ENCODE measurements around the gene CDH4. TPM values are rescaled to one million over a fixed set of nuclear protein-coding genes. Genes with fewer than 3 reads are reported as not detected.

Gene CDH4
- total and polyA plus RNA-seq, 10 donors: 0.30 to 20.1 (median 7.7) TPM

- H3K9me3 ChIP-seq: peaks cover 0 to 25% (median 0%) of the 10 kb centered on the region in 8 donors
- no peak overlapping the region for H3K27ac ChIP-seq
- intact Hi-C loops (cut with DNase I; ENCODE audit: low total_unique reads): no loop called here
- TF ChIP-seq POLR2A (IDR thresholded peaks at IDR 0.05) (no peak), CTCF (IDR thresholded peaks at IDR 0.05 in 8 of 11, conservative IDR thresholded peaks at IDR 0.05 in 3 of 11) (no peak), POLR2AphosphoS5 (IDR thresholded peaks at IDR 0.05) (no peak)
- no peak overlapping the region for H3K4me3 ChIP-seq
- no peak for DNase-seq
- H3K4me1 ChIP-seq: peaks cover 0 to 10% (median 1%) of the 10 kb centered on the region in 6 donors
- no peaks in the 10 kb centered on the region for H3K36me3 ChIP-seq
- no peaks in the 10 kb centered on the region for H3K27me3 ChIP-seq (replicated peaks in 1 of 7)
- WGBS, 5 donors: 67 to 81% (median 72%) methylated on average over 12 of the region's 12 CpGs
Observed at GRCh38 chr20:61643656-61644377, 391.8 kb downstream of the CDH4 start.

GRCh38 chr20:61644378-61645076, 392.5 kb downstream of the CDH4 start:
- no peaks in the 10 kb centered on the region for H3K27me3 ChIP-seq (replicated peaks in 1 of 7)
- no peak for DNase-seq
- peaks cover 0 to 25% (median 0%) of the 10 kb centered on the region in 8 donors for H3K9me3 ChIP-seq
- no peaks in the 10 kb centered on the region for H3K36me3 ChIP-seq
- intact Hi-C loops (cut with DNase I; ENCODE audit: low total_unique reads): no loop called here
- H3K4me1 ChIP-seq: peaks cover 0 to 10% (median 1%) of the 10 kb centered on the region in 6 donors
- 51 to 74% (median 64%) methylated on average over 22 to 25 of the region's 25 CpGs for WGBS, 5 donors
- TF ChIP-seq POLR2AphosphoS5 (IDR thresholded peaks at IDR 0.05): no peak
- no peak overlapping the region for H3K4me3 ChIP-seq
- H3K27ac ChIP-seq: no peak overlapping the region

- intact Hi-C loops (cut with DNase I; ENCODE audit: low total_unique reads): no loop called here
- WGBS, 5 donors: 94 to 100% (median 100%) methylated on average over 1 of the region's 1 CpG
- H3K27ac ChIP-seq: no peak overlapping the region
- H3K36me3 ChIP-seq: no peaks in the 10 kb centered on the region
- DNase-seq: no peak
- no peaks in the 10 kb centered on the region for H3K27me3 ChIP-seq (replicated peaks in 1 of 7)
- H3K4me3 ChIP-seq: no peak overlapping the region
- H3K4me1 ChIP-seq: peaks cover 0 to 10% (median 1%) of the 10 kb centered on the region in 6 donors
- TF ChIP-seq POLR2AphosphoS5 (IDR thresholded peaks at IDR 0.05) (no peak), POLR2A (IDR thresholded peaks at IDR 0.05) (no peak), CTCF (IDR thresholded peaks at IDR 0.05 in 8 of 11, conservative IDR thresholded peaks at IDR 0.05 in 3 of 11) (no peak)
- peaks cover 0 to 25% (median 0%) of the 10 kb centered on the region in 8 donors for H3K9me3 ChIP-seq
Observed at GRCh38 chr20:61645732-61646131, 393.7 kb downstream of the CDH4 start.

- 81 to 91% (median 89%) methylated on average over 6 to 8 of the region's 8 CpGs for WGBS, 5 donors
- no peak for DNase-seq
- Histone ChIP-seq H3K27ac (no peak overlapping the region), H3K9me3 (peaks cover 0 to 25% (median 0%) of the 10 kb centered on the region in 8 donors), H3K36me3 (no peaks in the 10 kb centered on the region), H3K4me3 (no peak overlapping the region), H3K27me3 (replicated peaks in 1 of 7) (no peaks in the 10 kb centered on the region), H3K4me1 (peaks cover 0 to 10% (median 1%) of the 10 kb centered on the region in 6 donors)
- no peak for TF ChIP-seq CTCF (IDR thresholded peaks at IDR 0.05 in 8 of 11, conservative IDR thresholded peaks at IDR 0.05 in 3 of 11)
- no peak for TF ChIP-seq POLR2AphosphoS5 (IDR thresholded peaks at IDR 0.05)
- no peak for TF ChIP-seq POLR2A (IDR thresholded peaks at IDR 0.05)
- intact Hi-C loops (cut with DNase I; ENCODE audit: low total_unique reads): no loop called here
Observed at GRCh38 chr20:61646453-61646852, 394.4 kb downstream of the CDH4 start.
